ENCODE data around the gene SLIT3. TPM values are rescaled to one million over a fixed set of nuclear protein-coding genes. Genes with fewer than 3 reads are reported as not detected.

The SLIT3 gene
- total and polyA plus RNA-seq, 2 experiments from 2014 or later, result 58.4 to 96.7 TPM

- Histone ChIP-seq H3K79me2 (no peaks in the 10 kb centered on the region), H3K4me3 (no peak overlapping the region), H3K4me1 (ENCODE audit: insufficient read depth) (peaks cover 13% of the 10 kb centered on the region), H4K20me1 (ENCODE audit: insufficient read depth, poor library complexity, severe bottlenecking) (no peaks in the 10 kb centered on the region), H3K9me3 (ENCODE audit: low read depth) (no peaks in the 10 kb centered on the region), H3K9me2 (replicated peaks; ENCODE audit: insufficient read depth) (no peaks in the 10 kb centered on the region), H2AFZ (no peak overlapping the region), H3K36me3 (replicated peaks; ENCODE audit: insufficient read depth, low read depth) (no peaks in the 10 kb centered on the region), H3K4me2 (peak overlapping the region; percentile 47), H3K27me3 (no peaks in the 10 kb centered on the region), H3K27ac (peak overlapping the region; percentile 64)
- TF ChIP-seq EZH2 (IDR thresholded peaks at IDR 0.05; ENCODE audit: borderline replicate concordance) (no peak), EZH2phosphoT487 (IDR thresholded peaks at IDR 0.05; ENCODE audit: low read depth, severe bottlenecking, unreplicated experiment) (no peak), CTCF (IDR thresholded peaks at IDR 0.05; ENCODE audit: poor library complexity) (no peak)
- DNase-seq (ENCODE audit: low spot score), result no peak
- 31% methylated on average over 11 of the region's 11 CpGs for WGBS (ENCODE audit: low lambda C conversion rate, missing lambda C conversion rate)
Measured at GRCh38 chr5:169027501-169028061, 273.4 kb downstream of the SLIT3 start.

DNA sequence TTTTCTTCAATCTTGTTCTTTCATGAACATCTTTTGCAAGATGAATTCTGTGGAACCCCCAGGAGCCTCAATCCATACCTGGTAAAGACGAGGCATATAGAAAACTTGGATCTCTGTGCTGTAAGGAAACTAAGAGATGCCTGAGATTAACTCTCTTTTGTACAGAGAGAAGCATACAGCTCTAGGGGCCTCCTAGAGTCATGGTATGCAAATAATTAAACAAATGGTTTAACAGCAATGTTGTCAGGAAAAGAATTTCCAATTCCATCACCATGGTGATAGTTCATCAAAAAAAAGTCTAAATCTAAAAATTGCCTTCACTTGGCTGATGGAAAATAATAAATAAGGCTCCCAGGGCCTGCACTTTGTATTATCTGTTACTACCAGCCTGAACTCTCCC lies 275.4 kb downstream of the SLIT3 start:
- Histone ChIP-seq H3K9me3 (ENCODE audit: low read depth) (no peaks in the 10 kb centered on the region), H2AFZ (no peak overlapping the region), H3K4me1 (ENCODE audit: insufficient read depth) (peaks cover 6% of the 10 kb centered on the region), H3K4me2 (no peak overlapping the region), H3K27me3 (no peaks in the 10 kb centered on the region), H4K20me1 (ENCODE audit: insufficient read depth, poor library complexity, severe bottlenecking) (no peaks in the 10 kb centered on the region), H3K4me3 (no peak overlapping the region), H3K27ac (no peak overlapping the region), H3K36me3 (replicated peaks; ENCODE audit: insufficient read depth, low read depth) (no peaks in the 10 kb centered on the region), H3K9me2 (replicated peaks; ENCODE audit: insufficient read depth) (no peaks in the 10 kb centered on the region), H3K79me2 (no peaks in the 10 kb centered on the region)
- DNase-seq (ENCODE audit: low spot score), result no peak
- WGBS (ENCODE audit: low lambda C conversion rate, missing lambda C conversion rate), result 82% methylated on average over 1 of the region's 1 CpG
- no peak for TF ChIP-seq EZH2phosphoT487 (IDR thresholded peaks at IDR 0.05; ENCODE audit: low read depth, severe bottlenecking, unreplicated experiment)
- no peak for TF ChIP-seq EZH2 (IDR thresholded peaks at IDR 0.05; ENCODE audit: borderline replicate concordance)
- TF ChIP-seq CTCF (IDR thresholded peaks at IDR 0.05; ENCODE audit: poor library complexity), result no peak

- Histone ChIP-seq H3K36me3 (replicated peaks; ENCODE audit: insufficient read depth, low read depth) (no peaks in the 10 kb centered on the region), H3K4me3 (no peak overlapping the region), H3K27me3 (no peaks in the 10 kb centered on the region), H3K4me2 (no peak overlapping the region), H3K27ac (no peak overlapping the region), H2AFZ (no peak overlapping the region), H3K4me1 (ENCODE audit: insufficient read depth) (peaks cover 6% of the 10 kb centered on the region), H3K9me2 (replicated peaks; ENCODE audit: insufficient read depth) (no peaks in the 10 kb centered on the region), H3K79me2 (no peaks in the 10 kb centered on the region), H3K9me3 (ENCODE audit: low read depth) (no peaks in the 10 kb centered on the region), H4K20me1 (ENCODE audit: insufficient read depth, poor library complexity, severe bottlenecking) (no peaks in the 10 kb centered on the region)
- DNase-seq (ENCODE audit: low spot score), result no peak
- no peak for TF ChIP-seq CTCF (IDR thresholded peaks at IDR 0.05; ENCODE audit: poor library complexity)
- no peak for TF ChIP-seq EZH2 (IDR thresholded peaks at IDR 0.05; ENCODE audit: borderline replicate concordance)
- no peak for TF ChIP-seq EZH2phosphoT487 (IDR thresholded peaks at IDR 0.05; ENCODE audit: low read depth, severe bottlenecking, unreplicated experiment)
- WGBS (ENCODE audit: low lambda C conversion rate, missing lambda C conversion rate), result 86% methylated on average over 11 of the region's 11 CpGs
Measured at GRCh38 chr5:169024421-169024820, 276.5 kb downstream of the SLIT3 start.
